GM21381 (cell line): ENCODE data around the gene C11orf65.
"Not testable (repeated sequence)": the region's sequence is repeated elsewhere in the genome, so short reads cannot be mapped to it uniquely, and the experiment has no call there.

Experiments
- ATAC-seq: cut with Tn5 transposase; IDR thresholded peaks from one replicate; pipeline ENCODE4 v1.9.1; 2021; ENCODE audit warnings: mild to moderate bottlenecking, moderate library complexity; ENCODE audit not compliant: unreplicated experiment

Gene C11orf65

DNA sequence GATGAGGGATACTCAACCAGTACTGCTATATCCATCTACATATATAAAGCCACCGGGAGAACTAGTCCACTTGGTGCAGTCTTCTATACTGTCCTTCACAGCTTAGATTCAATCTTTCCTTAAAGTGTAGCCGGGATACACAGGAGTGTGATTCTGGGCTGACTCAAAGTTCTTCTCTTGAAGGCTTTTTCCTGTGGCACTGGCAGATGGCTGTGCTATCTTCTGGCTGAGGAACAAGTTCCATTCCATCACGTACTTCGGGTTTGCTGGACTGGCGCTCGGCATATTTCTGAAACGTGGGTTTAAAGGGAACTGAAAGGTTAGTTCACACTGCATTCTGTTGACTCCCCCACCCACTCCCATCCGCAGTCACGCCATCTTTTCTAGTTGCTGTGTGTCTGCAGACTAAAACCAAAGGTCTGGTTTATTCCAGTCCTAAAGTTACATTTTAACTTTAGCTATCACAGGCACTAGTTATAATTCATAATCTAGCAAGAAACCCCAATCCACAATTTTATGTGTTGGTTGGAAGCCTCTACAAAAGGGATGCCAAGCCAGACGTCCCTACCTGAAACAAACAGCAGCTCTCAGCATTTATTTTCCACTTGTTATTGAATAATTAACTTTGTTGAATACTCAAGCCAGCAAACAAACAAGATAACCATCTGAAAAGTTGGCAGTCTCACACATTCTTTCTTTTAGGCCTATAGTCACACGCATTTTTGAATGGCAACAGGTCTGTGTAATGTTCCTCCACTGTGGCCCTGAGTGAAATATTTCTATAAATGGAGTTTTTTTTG is 7.5 kb upstream of the C11orf65 start:
- no peak for ATAC-seq

DNA sequence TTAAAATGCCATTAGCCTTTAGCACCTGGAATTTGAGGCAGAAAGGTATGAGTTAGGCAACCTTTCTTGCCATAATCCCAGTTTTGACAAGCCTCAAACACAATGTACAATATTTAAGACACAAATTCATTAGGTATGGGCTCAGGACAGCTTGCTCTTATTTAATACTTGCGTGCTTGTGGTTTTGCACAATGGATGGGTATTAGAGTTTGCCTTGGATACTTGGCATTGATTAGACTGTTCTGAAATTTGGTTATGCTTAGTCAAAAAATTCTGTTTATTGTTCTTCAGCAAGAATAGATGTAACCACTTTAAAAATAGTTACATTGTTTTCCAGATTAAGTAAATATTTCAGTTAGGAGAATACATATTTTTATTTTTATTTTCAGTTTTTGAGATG is 5.4 kb upstream of the C11orf65 start:
- ATAC-seq: no peak

DNA sequence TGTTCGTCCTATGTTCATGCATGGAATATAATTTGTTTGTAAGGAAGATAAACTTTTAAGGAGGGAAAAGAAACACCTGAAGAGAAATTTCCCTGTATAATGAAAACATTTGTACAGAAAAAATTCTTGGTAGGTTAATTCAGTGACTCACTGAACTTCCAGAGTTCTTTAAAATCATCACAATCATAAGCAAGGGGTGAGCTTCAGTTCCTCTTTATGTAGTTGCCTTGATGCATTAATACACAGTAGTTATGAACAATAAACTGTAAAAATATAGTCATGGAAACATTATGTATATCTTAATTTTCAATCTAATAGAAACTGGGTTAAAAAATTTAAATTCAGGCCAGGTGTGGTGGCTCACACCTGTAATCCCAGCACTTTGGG is 1.1 kb upstream of the C11orf65 start:
- ATAC-seq: no peak

DNA sequence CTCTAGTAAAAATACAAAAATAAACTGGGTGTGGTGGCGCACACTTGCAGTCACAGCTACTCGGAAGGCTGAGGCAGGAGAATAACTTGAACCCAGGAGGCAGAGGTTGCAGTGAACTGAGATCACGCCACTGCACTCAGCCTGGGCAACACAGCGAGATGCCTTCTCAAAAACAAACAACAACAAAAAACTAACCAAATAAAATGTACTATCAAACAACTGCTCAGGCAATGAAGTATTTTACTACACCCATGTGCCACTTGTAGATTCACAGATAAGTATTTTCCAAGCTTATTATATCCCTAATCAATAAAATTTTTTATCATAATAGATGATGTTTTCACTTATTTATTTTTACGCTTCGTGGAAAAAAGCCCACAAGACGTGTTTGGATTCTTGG is 924 bp downstream of the C11orf65 start:
- no peak for ATAC-seq

DNA sequence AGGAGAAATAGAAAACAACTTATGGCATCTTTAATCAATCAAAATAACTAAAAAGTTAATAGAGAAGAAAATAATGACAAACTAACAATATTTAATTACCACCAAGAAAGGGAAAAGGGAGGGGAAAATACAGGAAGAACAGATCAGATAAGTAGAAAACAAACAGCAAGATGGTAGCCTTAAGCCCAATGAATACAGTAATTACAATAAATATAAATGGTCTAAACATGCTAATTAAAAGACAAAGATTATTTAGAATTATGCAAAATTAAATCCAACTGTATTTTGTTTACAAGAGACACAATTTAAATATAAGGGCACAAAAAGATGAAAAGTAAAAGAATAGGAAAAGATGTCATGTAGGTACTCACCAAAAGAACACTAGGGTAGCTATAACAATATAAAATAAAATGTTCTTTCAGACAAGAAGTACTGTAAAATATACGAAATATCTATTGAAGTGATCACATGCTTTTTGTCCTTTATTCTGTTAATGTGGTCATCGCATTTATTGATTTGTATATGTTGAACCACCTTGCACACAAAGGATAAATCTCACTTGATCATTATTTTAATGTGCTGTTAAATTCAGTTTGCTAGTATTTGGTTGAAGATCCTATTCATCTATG is 14.0 kb downstream of the C11orf65 start:
- no peak for ATAC-seq

DNA sequence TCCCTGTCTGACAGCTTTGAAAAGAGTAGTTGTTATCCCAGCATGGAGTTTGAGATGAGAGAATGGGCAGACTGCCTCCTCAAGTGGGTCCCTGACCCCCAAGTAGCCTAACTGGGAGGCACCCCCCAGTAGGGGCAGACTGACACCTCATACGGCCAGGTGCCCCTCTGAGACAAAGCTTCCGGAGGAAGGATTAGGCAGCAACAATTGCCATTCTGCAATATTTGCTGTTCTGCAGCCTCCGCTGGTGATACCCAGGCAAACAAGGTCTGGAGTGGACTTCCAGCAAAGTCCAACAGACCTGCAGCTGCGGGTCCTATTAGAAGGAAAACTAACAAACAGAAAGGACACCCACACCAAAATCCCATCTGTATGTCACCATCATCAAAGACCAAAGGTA is 25.9 kb downstream of the C11orf65 start:
- not testable (repeated sequence) for ATAC-seq

DNA sequence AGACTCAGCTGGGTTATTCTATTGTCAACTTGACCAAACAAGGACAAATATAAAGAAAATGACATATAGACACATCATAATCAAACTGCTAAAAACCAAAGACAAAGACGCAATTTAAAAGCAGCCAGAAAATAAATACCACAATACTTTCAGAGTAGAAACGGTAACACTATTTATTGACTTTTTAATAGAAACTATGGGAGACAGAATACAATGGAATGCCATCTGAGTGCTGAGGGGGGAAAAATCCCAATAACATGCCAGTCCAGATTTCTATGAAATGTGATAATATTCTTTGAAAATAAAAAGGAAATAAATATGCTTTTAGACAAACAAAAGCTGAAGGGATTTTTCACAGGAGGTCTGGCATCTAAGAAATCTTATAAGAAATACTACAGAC is 30.7 kb downstream of the C11orf65 start:
- no peak for ATAC-seq

DNA sequence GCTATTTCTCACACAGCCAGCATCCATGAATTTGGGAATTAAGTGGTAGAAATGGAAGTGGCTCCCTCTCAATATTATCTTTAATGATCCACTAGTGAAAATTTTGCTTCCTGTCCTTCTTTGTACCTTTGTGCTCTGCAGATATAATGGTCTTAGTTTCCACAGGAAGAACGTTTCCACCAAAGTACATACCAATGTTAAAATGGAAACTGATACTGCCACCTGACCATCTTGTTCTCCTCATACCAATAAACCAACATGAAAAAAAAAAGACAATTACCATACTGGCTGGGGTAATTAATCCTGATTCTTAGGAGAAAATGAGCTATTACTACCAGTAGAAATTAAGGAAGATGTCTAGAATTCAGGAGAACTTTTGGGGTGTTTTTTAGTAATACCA is 32.3 kb downstream of the C11orf65 start:
- no peak for ATAC-seq

DNA sequence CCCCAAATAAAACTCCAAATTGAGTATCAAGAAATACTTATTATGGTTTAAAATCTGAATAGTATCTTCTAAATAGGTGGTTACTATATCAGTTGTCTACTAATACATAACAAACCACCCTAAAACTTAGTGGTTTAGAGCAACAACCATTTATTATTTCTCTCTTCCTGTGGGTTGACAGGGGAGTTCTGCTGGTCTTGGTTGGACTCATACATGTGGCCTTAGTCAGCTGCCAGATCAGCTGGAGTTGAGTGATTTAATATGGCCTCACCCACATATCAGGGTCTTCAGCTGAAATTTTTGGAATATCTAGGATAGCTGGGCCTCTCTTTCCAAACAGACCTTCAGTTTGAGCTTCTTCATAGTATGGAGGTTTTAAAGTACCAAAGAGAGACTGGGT is 34.5 kb downstream of the C11orf65 start:
- ATAC-seq: no peak

DNA sequence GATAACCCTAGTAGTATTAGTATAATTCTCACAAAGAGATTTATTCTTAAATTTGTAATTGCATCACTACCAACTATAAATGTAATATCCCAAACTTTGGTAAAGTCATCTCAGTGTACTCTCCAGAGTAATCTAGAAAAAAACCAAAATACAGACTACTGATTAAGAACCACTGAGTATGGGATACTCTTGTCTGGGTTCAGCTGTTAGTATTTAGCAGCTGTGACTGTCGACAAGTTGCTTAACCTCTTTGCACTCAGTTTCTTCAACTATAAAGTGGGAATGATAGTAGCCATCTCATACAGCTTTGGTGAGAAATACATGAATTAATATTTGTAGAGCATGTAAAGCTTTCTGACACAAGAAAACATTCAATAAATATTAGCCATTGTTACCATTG is 35.3 kb downstream of the C11orf65 start:
- no peak for ATAC-seq

DNA sequence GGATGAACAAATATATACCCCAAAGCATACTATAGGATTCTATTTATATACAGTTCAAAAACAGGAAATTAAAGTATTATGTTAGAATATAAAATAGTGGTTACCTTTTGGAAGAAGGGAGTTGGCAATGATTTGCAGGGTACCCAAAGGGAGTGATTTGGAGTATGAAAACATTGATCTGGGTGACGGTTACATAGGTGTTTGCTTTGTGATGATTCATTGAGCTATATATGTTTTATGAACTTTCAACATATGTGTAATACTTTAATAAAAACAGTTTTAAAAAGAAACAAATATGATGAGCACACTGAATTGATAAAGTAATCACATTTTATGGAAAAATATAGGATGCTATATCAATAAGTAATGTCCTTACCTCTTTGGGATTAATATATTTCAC is 36.0 kb downstream of the C11orf65 start:
- ATAC-seq: no peak

DNA sequence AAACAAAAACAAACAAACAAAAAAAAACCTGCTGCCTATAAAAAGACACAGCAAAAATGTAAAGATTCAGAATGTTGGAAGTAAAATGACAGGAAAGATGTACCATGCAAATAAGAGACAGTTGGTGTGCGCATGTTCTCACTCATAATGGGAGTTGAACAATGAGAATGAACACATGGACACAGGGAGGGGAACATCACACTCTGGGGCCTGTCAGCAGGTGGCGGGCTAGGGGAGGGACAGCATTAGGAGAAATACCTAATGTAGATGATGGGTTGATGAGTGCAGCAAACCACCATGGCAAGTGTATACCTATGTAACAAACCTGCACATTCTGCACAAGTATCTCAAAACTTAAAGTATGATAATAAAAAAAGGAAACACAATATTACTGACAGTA is 49.8 kb downstream of the C11orf65 start:
- not testable (repeated sequence) for ATAC-seq

DNA sequence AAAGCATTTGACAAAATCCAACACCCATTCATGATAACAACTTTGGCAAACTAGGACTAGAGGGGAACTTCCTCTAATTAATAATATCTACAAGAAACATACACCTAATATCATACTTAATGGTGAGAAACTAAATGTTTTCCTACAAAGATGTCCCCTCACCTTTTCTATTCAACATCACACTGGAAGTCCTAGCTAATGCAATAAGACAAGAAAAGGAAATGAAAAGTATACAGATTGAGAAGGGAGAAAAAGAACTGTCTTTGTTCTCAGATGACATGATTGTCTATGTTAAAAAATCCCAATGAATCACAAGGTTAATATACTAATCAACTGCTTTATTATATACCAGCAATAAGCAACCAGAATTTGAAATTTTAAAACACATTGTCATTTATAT is 52.4 kb downstream of the C11orf65 start:
- ATAC-seq: no peak

DNA sequence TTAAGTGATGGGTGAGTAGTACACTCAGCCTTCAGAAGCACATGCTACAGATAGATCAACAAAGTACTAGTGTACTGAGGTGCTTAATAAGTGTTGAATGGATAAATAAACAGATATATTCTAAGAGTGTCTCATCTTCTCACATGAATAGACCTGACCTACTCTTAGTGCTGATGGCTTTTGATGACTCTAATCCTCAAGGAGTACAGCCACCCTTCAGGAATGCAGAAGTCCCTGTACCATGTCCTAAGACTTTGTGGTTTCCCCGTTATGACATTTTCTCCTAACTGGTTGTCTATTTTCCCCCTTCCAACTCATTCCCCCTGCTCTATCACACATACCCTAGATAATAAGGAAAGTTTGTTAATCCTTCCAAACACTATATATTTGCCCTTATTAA is 61.6 kb downstream of the C11orf65 start:
- ATAC-seq: no peak

DNA sequence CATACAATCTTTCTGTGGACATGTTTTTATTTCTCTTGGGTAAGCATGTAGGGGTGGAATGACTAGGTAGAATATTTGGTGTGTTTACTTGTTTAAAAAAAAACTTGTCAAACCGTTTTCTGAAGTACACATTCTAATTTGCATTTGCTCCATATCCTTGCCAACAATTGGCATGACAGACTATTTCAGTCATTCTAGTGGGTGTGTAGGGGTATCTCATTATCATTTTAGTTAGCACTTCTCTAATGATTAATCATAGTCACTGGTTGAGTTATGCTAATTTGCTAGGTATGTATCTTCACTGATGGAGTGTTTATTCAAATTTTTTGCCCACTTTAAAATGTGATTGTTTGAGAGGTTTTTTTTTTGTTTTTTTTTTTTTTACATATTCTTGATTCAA is 64.3 kb downstream of the C11orf65 start:
- ATAC-seq: no peak

DNA sequence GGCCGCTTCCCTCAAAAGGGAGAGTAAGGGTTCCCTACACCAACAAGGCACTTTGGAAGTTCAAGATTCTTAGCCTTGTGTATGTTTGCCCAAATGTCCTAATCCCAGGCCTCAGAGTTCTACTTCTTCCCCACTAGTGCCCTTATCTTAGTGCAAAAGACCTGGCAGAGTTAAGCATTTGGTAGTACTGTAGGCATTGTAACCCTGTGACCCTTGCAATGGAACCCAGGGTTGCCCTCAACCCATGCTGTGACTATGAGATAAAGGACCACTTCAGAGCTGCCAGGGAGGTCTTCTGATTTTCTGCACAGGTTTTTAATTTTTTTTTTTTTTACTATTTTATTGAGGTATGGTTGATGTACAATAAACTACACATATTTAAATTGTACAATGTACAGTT is 65.1 kb downstream of the C11orf65 start:
- no peak for ATAC-seq

DNA sequence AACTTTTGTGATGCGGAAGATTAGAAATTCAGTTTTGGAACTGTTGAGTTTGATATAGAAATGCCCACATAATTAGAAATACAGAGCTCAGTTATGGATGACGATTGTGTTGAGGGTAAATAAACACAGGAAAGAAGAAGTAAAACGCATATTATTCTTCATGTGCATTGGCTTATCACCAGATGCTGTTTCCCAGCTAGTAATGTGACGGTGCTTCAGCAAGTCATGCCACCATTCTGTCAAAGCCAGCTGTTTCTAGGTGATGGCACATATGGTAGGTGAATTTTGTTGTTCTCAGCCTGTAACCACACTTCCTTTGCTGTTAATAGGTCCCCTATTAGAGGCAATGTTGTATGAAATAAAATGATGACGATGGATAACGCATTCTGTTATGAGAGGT is 68.9 kb downstream of the C11orf65 start:
- no peak for ATAC-seq

DNA sequence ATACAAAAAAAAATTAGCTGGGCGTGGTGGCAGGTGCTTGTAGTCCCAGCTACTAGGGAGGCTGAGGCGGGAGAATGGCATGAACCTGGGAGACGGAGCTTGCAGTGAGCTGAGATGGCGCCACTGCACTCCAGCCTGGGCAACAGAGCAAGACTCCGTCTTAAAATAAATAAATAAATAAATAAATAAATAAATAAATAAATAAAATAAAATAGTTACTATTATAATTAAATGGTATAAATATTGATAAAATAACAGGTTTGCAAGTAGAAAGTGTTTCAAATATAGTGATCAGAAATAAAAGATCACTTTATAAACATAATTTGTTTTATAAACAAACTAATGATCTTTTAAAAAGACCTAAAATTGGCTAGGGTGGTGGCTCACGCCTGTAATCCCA is 70.7 kb downstream of the C11orf65 start:
- ATAC-seq: not testable (repeated sequence)

DNA sequence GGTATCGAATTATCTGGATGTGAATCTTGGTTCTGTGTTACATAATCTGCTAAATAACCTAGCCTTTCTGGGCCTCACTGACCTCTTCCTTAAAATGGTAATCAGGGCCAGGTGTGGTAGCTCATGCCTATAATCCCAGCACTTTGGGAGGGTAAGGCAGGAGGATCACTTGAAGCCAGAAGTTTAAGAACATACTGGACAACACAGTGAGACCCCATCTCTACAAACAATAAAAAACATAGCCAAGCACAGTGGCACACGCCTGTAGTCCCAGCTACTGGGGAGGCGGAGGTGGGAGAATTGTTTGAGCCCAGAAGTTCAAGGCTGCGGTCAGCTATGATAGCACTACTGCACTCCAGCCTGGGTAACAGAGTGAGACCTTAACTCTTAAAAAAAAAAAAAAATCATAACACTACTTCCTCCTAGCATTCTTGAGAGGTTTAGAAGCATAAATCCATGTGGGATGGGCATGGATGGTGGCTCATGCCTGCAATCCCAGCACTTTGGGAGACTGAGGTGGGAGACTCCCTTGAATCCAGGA is 72.5 kb downstream of the C11orf65 start:
- ATAC-seq: no peak

DNA sequence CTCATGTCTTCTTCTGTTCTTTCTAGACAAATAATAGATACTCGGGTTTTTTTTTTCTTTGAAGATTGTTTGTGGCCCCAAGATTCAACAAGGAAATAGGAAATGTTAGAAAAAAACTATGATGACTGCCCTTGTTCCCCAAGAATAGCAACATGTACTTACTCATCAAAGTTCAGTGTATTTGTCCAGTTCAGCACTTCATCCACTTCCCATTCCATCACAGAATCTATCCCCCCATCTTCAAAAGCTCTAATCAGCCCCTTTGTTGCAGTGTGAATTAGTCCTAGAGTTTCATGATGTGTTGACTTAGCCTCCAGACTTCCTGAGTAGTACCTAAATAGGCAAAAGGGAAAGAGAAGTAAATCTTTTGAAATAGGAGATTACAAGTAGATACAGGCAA is 74.3 kb downstream of the C11orf65 start:
- no peak for ATAC-seq

DNA sequence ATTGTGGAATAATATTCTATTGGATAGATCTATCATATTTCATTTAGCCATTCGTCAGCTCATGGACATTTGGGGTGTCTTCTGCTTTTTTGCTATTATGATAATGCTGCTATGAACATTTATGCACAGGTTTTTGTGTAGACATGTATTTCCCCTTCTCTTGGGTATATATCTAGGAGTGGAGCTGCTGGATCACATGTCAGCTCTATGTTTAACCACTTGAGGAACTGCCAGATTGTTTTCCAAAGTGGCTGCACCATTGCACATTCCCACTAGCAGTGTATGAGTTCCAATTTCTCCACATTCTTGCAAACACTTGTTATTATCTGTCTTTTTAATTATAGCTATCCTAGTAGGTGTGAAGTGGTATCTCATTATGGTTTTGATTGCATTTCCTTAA is 75.0 kb downstream of the C11orf65 start:
- ATAC-seq: no peak

DNA sequence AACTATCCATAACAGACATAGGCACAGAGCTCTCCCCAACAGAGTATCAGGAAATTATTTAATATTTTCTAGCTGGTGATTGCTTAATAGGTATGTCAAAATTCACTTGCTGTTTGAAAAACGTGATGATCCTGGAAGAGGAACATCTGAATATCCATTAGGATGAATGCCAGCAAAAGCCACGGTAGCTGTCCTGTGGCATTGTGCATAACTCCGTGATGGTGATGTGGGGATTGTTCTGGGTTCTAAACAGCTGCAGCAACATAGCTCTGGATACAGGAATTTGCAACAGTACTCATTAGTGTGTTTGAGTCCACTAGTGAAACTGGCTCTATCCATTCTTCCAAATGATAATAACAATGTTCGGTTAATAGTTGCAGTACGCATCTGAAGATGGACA is 78.8 kb downstream of the C11orf65 start:
- ATAC-seq: no peak
